ENCODE measurements around the gene RAPGEF4.
"Not testable (repeated sequence)": the region's sequence is repeated elsewhere in the genome, so short reads cannot be mapped to it uniquely, and the experiment has no call there.

Gene RAPGEF4

GRCh38 chr2:173010233-173010632 lies 274.6 kb downstream of the RAPGEF4 start:
- no peak for DNase-seq

- no peak for DNase-seq
Observed at GRCh38 chr2:173016451-173016850, 280.8 kb downstream of the RAPGEF4 start.

GRCh38 chr2:173017646-173018420 lies 282.2 kb downstream of the RAPGEF4 start:
- DNase-seq, result no peak

GRCh38 chr2:173019755-173020154 lies 284.1 kb downstream of the RAPGEF4 start:
- no peak for DNase-seq

- peak; percentile 42 for DNase-seq
Observed at GRCh38 chr2:173021939-173022371, 286.3 kb downstream of the RAPGEF4 start.

- no peak for DNase-seq
Observed at GRCh38 chr2:173023718-173024117, 288.1 kb downstream of the RAPGEF4 start.

- DNase-seq, result no peak
Observed at GRCh38 chr2:173026479-173026878, 290.8 kb downstream of the RAPGEF4 start.

- peak; percentile 86 for DNase-seq
Observed at GRCh38 chr2:173027181-173028128, 291.8 kb downstream of the RAPGEF4 start.

GRCh38 chr2:173028141-173028540 lies 292.5 kb downstream of the RAPGEF4 start:
- no peak for DNase-seq

- no peak for DNase-seq
Observed at GRCh38 chr2:173028671-173029070, 293.0 kb downstream of the RAPGEF4 start.

GRCh38 chr2:173030561-173031490 lies 295.2 kb downstream of the RAPGEF4 start:
- no peak for DNase-seq

- no peak for DNase-seq
Observed at GRCh38 chr2:173032032-173032431, 296.4 kb downstream of the RAPGEF4 start.

- peak; percentile 21 for DNase-seq
Observed at GRCh38 chr2:173033084-173033483, 297.4 kb downstream of the RAPGEF4 start.

GRCh38 chr2:173034143-173034542 lies 298.5 kb downstream of the RAPGEF4 start:
- DNase-seq, result no peak

- no peak for DNase-seq
Observed at GRCh38 chr2:173037245-173038120, 301.8 kb downstream of the RAPGEF4 start.

- not testable (repeated sequence) for DNase-seq
Observed at GRCh38 chr2:173038257-173038656, 302.6 kb downstream of the RAPGEF4 start.

GRCh38 chr2:173040729-173041128 lies 305.1 kb downstream of the RAPGEF4 start:
- DNase-seq, result no peak

GRCh38 chr2:173043476-173043875 lies 307.8 kb downstream of the RAPGEF4 start:
- no peak for DNase-seq

GRCh38 chr2:173043897-173044519 lies 308.4 kb downstream of the RAPGEF4 start:
- DNase-seq, result no peak

- DNase-seq, result no peak
Observed at GRCh38 chr2:173044686-173045085, 309.0 kb downstream of the RAPGEF4 start.

- DNase-seq, result no peak
Observed at GRCh38 chr2:173045181-173045580, 309.5 kb downstream of the RAPGEF4 start.
